ENCODE data around the gene FLOT2.
"Not testable (repeated sequence)": the region's sequence is repeated elsewhere in the genome, so short reads cannot be mapped to it uniquely, and the experiment has no call there.

Gene FLOT2

DNA sequence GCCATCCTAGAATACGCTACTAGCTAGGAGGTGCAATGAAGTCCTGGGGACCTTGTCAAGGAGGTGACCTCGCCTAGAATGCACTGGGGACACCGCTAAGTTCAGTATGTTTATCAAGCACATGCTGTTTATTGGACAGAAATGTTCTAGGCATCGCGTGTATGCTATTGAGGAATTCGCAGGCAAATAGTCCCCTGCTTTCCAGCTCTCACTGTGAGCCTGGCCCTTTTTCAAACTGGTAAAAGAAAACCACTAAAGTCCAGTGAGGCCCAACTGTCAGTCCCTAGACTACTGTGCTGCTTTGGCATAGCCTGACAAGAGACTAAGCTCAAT lies 53.8 kb downstream of the FLOT2 start:
- DNase-seq (no peak), ATAC-seq (no peak)

DNA sequence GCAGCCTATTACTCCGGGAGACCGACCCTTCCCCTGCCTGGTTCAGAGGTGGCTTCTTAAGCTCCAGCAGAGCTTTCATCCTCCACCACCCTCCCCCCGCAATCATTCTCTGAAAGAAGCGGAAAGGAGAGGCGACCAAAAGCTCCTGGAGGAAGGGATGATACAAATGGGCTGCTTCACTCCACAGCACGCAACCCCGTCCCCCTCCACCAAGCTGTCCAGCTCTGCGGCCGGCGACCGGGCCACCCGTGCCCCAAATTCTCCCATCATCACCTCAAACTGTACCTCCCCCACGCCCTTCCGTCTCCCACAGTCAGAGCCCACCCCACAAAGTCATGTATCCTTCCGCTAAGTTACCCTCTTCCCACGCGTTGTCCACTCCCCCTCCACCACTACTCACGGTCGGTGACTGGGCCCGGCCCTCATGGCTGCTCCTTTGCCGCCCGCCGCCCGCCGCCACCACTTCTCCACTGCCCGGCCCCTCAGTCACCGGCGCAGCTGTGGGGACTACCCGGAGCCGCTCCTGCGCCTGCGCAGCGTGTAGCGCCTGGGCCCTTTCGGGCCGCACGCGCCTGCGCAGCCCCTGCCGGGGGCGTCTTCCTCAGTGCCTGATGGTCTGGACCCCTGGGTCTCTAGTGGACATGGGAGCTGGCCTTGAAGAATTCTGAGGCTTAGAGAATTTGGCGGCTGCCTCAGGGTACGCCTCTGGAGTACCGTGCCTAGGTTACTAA lies 55.1 kb downstream of the FLOT2 start, which contains the start of gene FAM222B:
Gene FAM222B (minus strand): TSS at position 509 of the 731 bp plus-strand sequence. CDS start 76,123 bp downstream, outside the sequence.
- peak; percentile 90 for DNase-seq
- peak; percentile 98 for ATAC-seq

DNA sequence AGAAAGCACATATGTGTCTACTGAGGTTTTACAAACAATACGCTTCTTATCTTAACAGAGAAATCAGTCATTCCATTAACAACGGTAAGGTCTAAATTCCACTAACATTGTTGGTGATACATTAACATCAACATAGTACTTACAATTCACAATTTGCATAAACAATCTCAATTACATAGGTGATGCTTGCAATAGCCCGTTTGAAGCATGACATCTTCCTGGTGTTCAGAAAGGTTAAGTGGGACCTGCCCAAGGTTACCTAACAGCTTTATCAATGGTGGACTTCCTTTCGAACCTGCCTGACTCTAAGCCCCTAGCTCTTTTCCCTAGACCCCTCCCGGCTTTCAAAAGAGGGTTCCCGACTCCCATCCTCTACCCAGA lies 55.6 kb downstream of the FLOT2 start:
- DNase-seq (no peak), ATAC-seq (no peak)

DNA sequence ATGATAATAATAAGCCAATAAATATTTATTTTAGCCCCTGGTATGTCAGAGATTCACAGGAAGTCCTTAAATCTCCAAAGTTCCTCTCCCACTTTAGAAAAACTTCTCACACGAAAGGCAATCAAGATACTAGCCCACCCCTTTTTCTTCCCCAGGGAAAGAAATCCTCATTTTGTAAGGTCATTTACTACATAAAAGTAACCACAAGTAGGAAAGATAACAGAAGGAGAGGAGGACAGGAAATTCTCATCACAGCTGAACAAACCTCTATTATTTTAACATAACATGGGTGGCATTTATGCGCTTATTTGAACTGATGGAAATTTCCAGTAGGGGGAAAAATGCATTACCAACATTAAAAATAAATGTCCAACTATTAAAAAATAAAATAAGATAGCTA lies 58.3 kb downstream of the FLOT2 start:
- DNase-seq, result no peak
- no peak for ATAC-seq

DNA sequence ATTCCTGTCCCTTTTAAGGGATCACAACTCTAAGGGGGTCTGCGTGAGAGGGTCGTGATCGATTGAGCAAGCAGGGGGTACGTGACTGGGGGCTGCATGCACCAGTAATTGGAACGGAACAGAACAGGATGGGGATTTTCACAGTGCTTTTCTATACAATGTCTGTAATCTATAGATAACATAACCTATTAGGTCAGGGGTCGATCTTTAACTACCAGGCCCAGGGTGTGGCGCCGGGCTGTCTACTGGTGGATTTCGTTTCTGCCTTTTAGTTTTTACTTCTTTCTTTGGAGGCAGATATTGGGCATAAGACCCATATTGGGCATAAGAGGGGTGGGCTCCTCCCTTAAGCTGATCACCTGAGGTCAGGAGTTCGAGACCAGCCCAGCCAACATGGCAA lies 61.0 kb downstream of the FLOT2 start:
- not testable (repeated sequence) for ATAC-seq, DNase-seq

DNA sequence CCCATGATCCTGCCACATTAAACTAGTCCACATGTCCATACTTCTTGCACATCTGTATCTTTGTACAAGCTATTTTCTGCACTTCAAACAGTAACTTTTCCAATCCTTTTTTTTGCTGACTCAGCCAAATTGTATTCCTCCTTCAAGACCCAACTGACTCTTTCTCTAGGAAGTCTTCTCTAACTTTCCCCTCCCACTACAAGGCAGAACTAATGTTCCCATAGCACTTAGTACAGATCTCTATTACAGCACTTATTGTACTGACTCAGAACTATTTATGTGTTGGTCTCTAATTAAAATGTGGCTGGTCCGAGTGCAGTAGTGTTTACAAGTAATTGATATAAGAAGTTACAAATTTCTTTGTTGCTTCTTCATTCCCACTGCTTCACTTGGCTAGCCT lies 63.1 kb downstream of the FLOT2 start:
- no peak for DNase-seq
- no peak for ATAC-seq
